IPS DF 19.7 (cell line): ENCODE measurements around the gene ERVV-1.
A peak's percentile ranks its signal among the peaks of the same experiment; 100 is the strongest.
"Not testable (repeated sequence)": the region's sequence is repeated elsewhere in the genome, so short reads cannot be mapped to it uniquely, and the experiment has no call there.

Experiments used
- DNase-seq: peaks from one replicate; pipeline ENCODE4 v3.0.0-alpha.2; 2013; ENCODE audit warnings: low read depth, low spot score

Gene ERVV-1

GRCh38 chr19:53019684-53020083 is 6.0 kb downstream of the ERVV-1 start:
- DNase-seq = peak; percentile 67

- DNase-seq = not testable (repeated sequence)
These were observed 14.6 kb downstream of the ERVV-1 start for GRCh38 chr19:53028306-53028705.

DNA sequence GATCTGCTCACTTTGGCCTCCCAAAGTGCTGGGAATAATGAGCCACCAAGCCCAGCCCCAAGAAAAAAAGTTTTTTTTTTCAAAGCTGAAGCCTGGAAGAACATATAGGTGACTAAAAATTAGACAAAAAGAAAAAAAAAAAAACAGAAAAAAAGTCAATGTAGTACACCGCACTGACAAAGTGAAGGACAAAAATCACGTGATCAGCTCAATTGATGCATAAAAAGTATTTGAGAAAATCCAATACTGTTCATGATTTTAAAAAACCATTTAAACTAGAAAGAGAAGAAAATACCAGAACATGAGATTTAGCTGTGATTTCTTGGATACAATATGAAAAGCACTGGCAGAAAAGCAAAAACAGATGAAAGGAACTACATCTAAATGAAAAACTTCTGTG is 20.3 kb downstream of the ERVV-1 start:
- no peak for DNase-seq

DNA sequence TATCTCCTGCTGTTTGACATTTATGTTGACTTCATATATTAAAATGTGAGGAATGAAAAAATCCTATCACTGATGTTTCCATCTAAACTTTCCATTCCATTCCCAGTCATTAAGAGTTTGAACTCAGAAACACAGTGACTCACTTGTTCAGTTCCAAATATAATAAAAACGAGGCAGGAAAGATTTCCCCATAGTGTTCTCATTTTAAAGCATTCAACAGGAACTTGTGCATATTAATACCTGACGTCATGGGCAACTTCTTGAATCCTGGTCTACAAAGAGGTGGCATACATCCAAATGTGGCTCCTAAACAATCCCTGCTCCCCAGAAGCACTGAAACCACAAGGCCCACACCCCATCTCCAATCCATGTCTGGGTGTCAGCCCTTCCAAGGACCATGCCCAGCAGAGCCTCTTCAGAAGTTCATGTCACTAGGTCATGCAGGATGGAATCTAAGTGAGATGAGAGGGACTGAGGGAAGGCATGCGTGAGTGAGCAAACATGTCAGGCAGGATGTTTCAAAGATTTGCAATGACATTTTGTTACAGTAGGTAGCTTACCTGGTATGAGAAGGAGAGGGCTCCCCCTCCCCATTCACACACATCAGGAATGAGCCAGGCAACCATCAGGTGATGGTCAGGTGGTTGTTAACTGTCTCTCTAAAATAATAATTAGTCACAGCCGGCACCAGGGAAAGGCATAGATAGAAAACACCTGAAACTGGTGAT is 21.4 kb downstream of the ERVV-1 start:
- DNase-seq = no peak

- no peak for DNase-seq
These were observed 23.7 kb downstream of the ERVV-1 start for GRCh38 chr19:53037101-53038097.

DNA sequence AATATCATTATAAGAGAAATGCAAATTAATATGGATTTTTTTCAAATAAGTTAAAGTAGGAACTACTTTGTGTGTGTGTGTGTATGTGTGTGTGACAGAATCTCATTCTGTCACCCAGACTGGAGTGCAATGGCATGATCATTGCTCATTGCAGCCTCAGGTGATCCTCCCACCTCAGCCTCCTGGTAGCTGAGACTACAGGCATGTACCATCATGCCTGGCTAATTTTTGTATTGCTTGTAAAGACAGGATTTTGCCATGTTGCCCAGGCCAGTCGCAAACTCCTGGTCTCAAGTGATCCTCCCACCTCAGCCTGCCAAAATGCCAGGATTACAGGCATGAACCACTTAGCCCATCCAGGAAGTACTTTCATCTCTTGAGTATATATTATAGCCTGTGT is 27.6 kb downstream of the ERVV-1 start:
- no peak for DNase-seq

DNA sequence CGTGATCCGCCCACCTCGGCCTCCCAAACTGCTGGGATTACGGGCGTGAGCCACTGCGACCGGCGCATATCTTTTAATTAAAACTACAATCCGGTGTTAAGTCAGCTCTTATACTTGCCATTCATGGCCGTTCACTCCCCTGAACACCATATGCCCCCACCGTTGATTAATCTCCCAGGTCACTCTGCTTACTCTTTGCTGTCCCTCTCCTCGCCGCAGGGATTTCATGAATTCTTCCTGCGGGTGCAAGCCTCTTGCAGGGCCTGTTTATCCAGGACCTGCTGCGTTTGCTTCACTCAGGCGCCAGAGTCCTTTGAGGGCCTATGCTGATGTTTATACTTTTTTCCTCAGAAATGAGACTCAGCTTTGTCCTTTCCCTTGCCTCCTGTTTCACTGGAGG is 31.8 kb downstream of the ERVV-1 start:
- no peak for DNase-seq

DNA sequence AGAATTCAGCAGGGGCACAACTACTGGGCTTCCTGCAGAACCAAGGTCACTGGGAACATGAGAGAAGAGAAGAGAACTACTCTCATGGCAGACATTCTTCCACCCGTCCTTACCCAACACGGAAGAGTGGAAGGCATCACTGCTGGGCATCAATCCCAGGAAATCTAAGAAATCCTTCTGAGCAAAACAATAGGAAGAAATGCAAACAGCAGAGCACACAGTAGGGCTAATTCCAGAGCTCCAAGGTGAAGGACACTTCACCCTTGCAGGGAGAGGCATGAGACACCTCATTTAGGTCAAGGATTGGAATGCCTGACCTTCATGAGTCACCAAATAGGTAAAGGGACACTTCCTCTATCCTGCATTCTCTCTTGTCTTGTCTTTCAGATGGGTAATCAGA is 33.7 kb downstream of the ERVV-1 start:
- no peak for DNase-seq

- no peak for DNase-seq
These were observed 41.4 kb downstream of the ERVV-1 start for GRCh38 chr19:53055117-53055516.

- DNase-seq = peak; percentile 70
These were observed 44.3 kb downstream of the ERVV-1 start for GRCh38 chr19:53057904-53058580.
